ENCODE measurements around the gene KRT84.

Gene KRT84

GRCh38 chr12:52387859-52388258 is 2.4 kb upstream of the KRT84 start:
- CTCF ChIA-PET: interaction anchor here (0.6 to 1.4 kb wide), 5 partner anchors 9 to 491 kb away, joined by 3 to 5 read pairs (median 3); no protein-coding TSS in a partner anchor
- Histone ChIP-seq H3K4me3 (ENCODE audit: low read depth, low read length) (no peak overlapping the region), H3K9me3 (ENCODE audit: control insufficient read depth, insufficient read depth, low read depth, low read length) (no peaks in the 10 kb centered on the region), H3K4me1 (ENCODE audit: control insufficient read depth, insufficient read depth, low read length) (no peaks in the 10 kb centered on the region), H3K27ac (ENCODE audit: extremely low read depth, low read depth, low read length) (no peak overlapping the region), H3K36me3 (ENCODE audit: control insufficient read depth in 2 of 2, insufficient read depth in 1 of 2, low read length in 2 of 2) (no peaks in the 10 kb centered on the region)
- POLR2A ChIA-PET: no interaction called here
- TF ChIP-seq, protein P1, sequence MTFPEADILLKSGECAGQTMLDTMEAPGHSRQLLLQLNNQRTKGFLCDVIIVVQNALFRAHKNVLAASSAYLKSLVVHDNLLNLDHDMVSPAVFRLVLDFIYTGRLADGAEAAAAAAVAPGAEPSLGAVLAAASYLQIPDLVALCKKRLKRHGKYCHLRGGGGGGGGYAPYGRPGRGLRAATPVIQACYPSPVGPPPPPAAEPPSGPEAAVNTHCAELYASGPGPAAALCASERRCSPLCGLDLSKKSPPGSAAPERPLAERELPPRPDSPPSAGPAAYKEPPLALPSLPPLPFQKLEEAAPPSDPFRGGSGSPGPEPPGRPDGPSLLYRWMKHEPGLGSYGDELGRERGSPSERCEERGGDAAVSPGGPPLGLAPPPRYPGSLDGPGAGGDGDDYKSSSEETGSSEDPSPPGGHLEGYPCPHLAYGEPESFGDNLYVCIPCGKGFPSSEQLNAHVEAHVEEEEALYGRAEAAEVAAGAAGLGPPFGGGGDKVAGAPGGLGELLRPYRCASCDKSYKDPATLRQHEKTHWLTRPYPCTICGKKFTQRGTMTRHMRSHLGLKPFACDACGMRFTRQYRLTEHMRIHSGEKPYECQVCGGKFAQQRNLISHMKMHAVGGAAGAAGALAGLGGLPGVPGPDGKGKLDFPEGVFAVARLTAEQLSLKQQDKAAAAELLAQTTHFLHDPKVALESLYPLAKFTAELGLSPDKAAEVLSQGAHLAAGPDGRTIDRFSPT (tag by site-specific recombination; IDR thresholded peaks at IDR 0.05): no peak
- TF ChIP-seq, protein P2, sequence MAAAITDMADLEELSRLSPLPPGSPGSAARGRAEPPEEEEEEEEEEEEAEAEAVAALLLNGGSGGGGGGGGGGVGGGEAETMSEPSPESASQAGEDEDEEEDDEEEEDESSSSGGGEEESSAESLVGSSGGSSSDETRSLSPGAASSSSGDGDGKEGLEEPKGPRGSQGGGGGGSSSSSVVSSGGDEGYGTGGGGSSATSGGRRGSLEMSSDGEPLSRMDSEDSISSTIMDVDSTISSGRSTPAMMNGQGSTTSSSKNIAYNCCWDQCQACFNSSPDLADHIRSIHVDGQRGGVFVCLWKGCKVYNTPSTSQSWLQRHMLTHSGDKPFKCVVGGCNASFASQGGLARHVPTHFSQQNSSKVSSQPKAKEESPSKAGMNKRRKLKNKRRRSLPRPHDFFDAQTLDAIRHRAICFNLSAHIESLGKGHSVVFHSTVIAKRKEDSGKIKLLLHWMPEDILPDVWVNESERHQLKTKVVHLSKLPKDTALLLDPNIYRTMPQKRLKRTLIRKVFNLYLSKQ (tag by site-specific recombination; IDR thresholded peaks at IDR 0.05; ENCODE audit: borderline replicate concordance): no peak
- TF ChIP-seq ZFHX2 (tag by site-specific recombination; conservative IDR thresholded peaks at IDR 0.05) (0 out of 2 replicates have a peak, but pooled peaks have one; percentile 6), ZNF311 (tag by site-specific recombination; IDR thresholded peaks at IDR 0.05; ENCODE audit: borderline replicate concordance) (no peak), EGR2 (tag by site-specific recombination; IDR thresholded peaks at IDR 0.05; ENCODE audit: low read depth) (0 out of 2 replicates have a peak, but pooled peaks have one; percentile 5)

DNA sequence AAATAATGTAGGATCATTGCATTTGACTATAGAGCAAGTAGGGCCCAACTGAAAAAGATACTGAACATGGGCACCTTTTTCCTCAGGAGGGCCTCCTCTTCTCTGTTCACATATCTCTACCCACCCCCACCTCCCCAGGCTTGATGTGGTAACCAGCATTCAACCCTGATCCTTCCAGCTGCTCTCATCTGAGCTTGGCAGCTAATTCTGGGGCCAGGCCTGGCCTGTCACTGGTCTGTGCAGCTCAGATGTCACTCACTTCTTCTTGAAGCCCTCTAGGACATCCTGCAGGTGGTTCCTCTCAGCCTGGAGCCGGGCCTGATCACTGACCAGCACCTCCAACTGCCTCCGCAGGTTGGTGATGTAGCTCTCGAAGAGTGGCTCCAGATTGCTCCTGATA is 2.1 kb downstream of the KRT84 start:
- ChIA-PET CTCF (interaction anchor here (0.6 to 4.3 kb wide), 6 partner anchors 10 to 600 kb away, joined by 3 to 38 read pairs (median 4); no protein-coding TSS in a partner anchor), POLR2A (no interaction called here)

More for the DNA sequence above, 2.1 kb downstream of the KRT84 start:
- no peaks in the 10 kb centered on the region for H3K4me1 ChIP-seq (ENCODE audit: control insufficient read depth, insufficient read depth, low read length)
- H3K36me3 ChIP-seq (ENCODE audit: control insufficient read depth in 2 of 2, insufficient read depth in 1 of 2, low read length in 2 of 2): no peaks in the 10 kb centered on the region
- H3K9me3 ChIP-seq (ENCODE audit: control insufficient read depth, insufficient read depth, low read depth, low read length): no peaks in the 10 kb centered on the region
- no peak overlapping the region for H3K4me3 ChIP-seq (ENCODE audit: low read depth, low read length)
- no peak overlapping the region for H3K27ac ChIP-seq (ENCODE audit: extremely low read depth, low read depth, low read length)
- no peak for TF ChIP-seq ZNF112 (tag by site-specific recombination; IDR thresholded peaks at IDR 0.05)
- TF ChIP-seq GLIS2 (tag by site-specific recombination; IDR thresholded peaks at IDR 0.05): no peak
- no peak for TF ChIP-seq KLF8 (tag by site-specific recombination; IDR thresholded peaks at IDR 0.05)
- no peak for TF ChIP-seq ZSCAN30 (tag by site-specific recombination; IDR thresholded peaks at IDR 0.05)
- TF ChIP-seq ZNF24 (tag by site-specific recombination; IDR thresholded peaks at IDR 0.05): no peak
- no peak for TF ChIP-seq ZNF544 (tag by site-specific recombination; IDR thresholded peaks at IDR 0.05)
- TF ChIP-seq ZNF514 (tag by site-specific recombination; IDR thresholded peaks at IDR 0.05): no peak
- TF ChIP-seq, protein P3, sequence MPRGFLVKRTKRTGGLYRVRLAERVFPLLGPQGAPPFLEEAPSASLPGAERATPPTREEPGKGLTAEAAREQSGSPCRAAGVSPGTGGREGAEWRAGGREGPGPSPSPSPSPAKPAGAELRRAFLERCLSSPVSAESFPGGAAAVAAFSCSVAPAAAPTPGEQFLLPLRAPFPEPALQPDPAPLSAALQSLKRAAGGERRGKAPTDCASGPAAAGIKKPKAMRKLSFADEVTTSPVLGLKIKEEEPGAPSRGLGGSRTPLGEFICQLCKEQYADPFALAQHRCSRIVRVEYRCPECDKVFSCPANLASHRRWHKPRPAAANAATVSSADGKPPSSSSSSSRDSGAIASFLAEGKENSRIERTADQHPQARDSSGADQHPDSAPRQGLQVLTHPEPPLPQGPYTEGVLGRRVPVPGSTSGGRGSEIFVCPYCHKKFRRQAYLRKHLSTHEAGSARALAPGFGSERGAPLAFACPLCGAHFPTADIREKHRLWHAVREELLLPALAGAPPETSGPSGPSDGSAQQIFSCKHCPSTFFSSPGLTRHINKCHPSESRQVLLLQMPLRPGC (tag by site-specific recombination; IDR thresholded peaks at IDR 0.05): no peak
- TF ChIP-seq ZNF518A (tag by site-specific recombination; conservative IDR thresholded peaks at IDR 0.05; ENCODE audit: low read depth): no peak
- no peak for TF ChIP-seq ZNF777 (tag by site-specific recombination; IDR thresholded peaks at IDR 0.05; ENCODE audit: borderline replicate concordance)
- no peak for TF ChIP-seq GLI2 (tag by site-specific recombination; IDR thresholded peaks at IDR 0.05; ENCODE audit: borderline replicate concordance, low read depth)
- TF ChIP-seq ZIC2 (tag by site-specific recombination; IDR thresholded peaks at IDR 0.05): no peak
- TF ChIP-seq ZNF610 (tag by site-specific recombination; IDR thresholded peaks at IDR 0.05; ENCODE audit: borderline replicate concordance): no peak
- TF ChIP-seq ZNF48 (tag by site-specific recombination; IDR thresholded peaks at IDR 0.05): no peak

All from HEK293 (cell line).